GM23338 (cell line): ENCODE results near the gene NINJ2. TPM values are rescaled to one million over a fixed set of nuclear protein-coding genes. Genes with fewer than 3 reads are reported as not detected.

ENCODE experiments used
- ATAC-seq: fragments of 200-7000 bp; cut with Tn5 transposase; 3 replicates; pipeline ENCODE4 v1.9.1; 2020
- DNase-seq: peaks from one replicate; pipeline ENCODE4 v3.0.0-alpha.2; 2015; ENCODE audit warnings: low spot score
- H2AFZ ChIP-seq: fragments of 200-600 bp; sonication (generic); 2 replicates; pipeline ENCODE4 v1.8.0; 2016; ENCODE audit warnings: antibody characterized with exemption, mild to moderate bottlenecking, moderate library complexity
- H3F3A ChIP-seq: fragments of 200-600 bp; sonication (generic); replicated peaks from 2 replicates; pipeline ENCODE4 v1.8.0; 2017; ENCODE audit warnings: antibody characterized with exemption, mixed run types, low read depth
- H3K27ac ChIP-seq: fragments of 200-600 bp; sonication (generic); 2 replicates; pipeline ENCODE4 v1.6.1; 2016; ENCODE audit warnings: low read depth
- H3K27me3 ChIP-seq: fragments of 200-600 bp; sonication (generic); 2 replicates; pipeline ENCODE4 v1.8.0; 2016; ENCODE audit warnings: mild to moderate bottlenecking, mixed run types, moderate library complexity; ENCODE audit not compliant: insufficient read depth
- H3K36me3 ChIP-seq: fragments of 200-600 bp; sonication (generic); 2 replicates; pipeline ENCODE4 v1.8.0; 2016; ENCODE audit warnings: mild to moderate bottlenecking; ENCODE audit not compliant: insufficient read depth
- H3K4me1 ChIP-seq: fragments of 200-600 bp; sonication (generic); 2 replicates; pipeline ENCODE4 v1.8.0; 2016; ENCODE audit warnings: mild to moderate bottlenecking, moderate library complexity; ENCODE audit not compliant: insufficient read depth
- H3K4me2 ChIP-seq: fragments of 200-600 bp; sonication (generic); 2 replicates; pipeline ENCODE4 v1.7.1; 2017; ENCODE audit warnings: mixed run types
- H3K4me3 ChIP-seq: fragments of 200-600 bp; sonication (generic); 2 replicates; pipeline ENCODE4 v1.6.1; 2016; ENCODE audit warnings: mixed run types
- H3K79me2 ChIP-seq: fragments of 200-600 bp; sonication (generic); replicated peaks from 2 replicates; pipeline ENCODE4 v1.8.0; 2017; ENCODE audit warnings: mild to moderate bottlenecking; ENCODE audit not compliant: insufficient read depth
- H3K9me2 ChIP-seq: fragments of 200-600 bp; sonication (generic); 2 replicates; pipeline ENCODE4 v1.8.0; 2017; ENCODE audit not compliant: insufficient read depth
- H4K20me1 ChIP-seq: fragments of 200-600 bp; sonication (generic); replicated peaks from 2 replicates; pipeline ENCODE4 v1.8.0; 2017; ENCODE audit warnings: mild to moderate bottlenecking; ENCODE audit not compliant: insufficient read depth
- H3K27ac Mint-ChIP-seq: 2 replicates; pipeline ENCODE4 v1.8.0; 2020; ENCODE audit warnings: inconsistent platforms, mild to moderate bottlenecking, moderate library complexity, mixed read lengths
- H3K27me3 Mint-ChIP-seq: 3 replicates; pipeline ENCODE4 v1.8.0; 2022; ENCODE audit warnings: low read depth, mild to moderate bottlenecking, moderate library complexity, mixed read lengths, inconsistent platforms; ENCODE audit not compliant: insufficient read depth, poor library complexity
- H3K36me3 Mint-ChIP-seq: 3 replicates; pipeline ENCODE4 v1.8.0; 2021; ENCODE audit warnings: low read depth, mild to moderate bottlenecking, inconsistent platforms, moderate library complexity, mixed read lengths
- H3K4me1 Mint-ChIP-seq: 3 replicates; pipeline ENCODE4 v1.8.0; 2020; ENCODE audit warnings: mild to moderate bottlenecking, inconsistent platforms, mixed read lengths
- H3K4me3 Mint-ChIP-seq: 3 replicates; pipeline ENCODE4 v1.8.0; 2021; ENCODE audit warnings: moderate library complexity, mild to moderate bottlenecking, inconsistent platforms, mixed read lengths
- H3K9me3 Mint-ChIP-seq: 3 replicates; pipeline ENCODE4 v1.8.0; 2020; ENCODE audit warnings: moderate library complexity, mild to moderate bottlenecking, inconsistent platforms, mixed read lengths
- CREB1 ChIP-seq: fragments of 250-450 bp; sonication (Bioruptor Pico); IDR thresholded peaks from 2 replicates; pipeline ENCODE4 v1.5.0; 2020; ENCODE audit warnings: low read depth, mild to moderate bottlenecking, moderate library complexity
- CTCF ChIP-seq, 2 experiments: fragments of 200-600 bp in 1 of 2; sonication (generic) in 1 of 2; conservative IDR thresholded peaks; 2 replicates each; pipeline versions ENCODE4 v1.5.1 to v1.6.1; 2016 to 2017; ENCODE audit warnings: antibody characterized with exemption in 2 of 2, low read depth in 2 of 2, mild to moderate bottlenecking in 2 of 2, moderate library complexity in 1 of 2
- EZH2 ChIP-seq: fragments of 200-600 bp; sonication (generic); IDR thresholded peaks from one replicate; pipeline ENCODE4 v1.8.0; 2017; ENCODE audit warnings: antibody characterized with exemption, mild to moderate bottlenecking, low read depth; ENCODE audit not compliant: unreplicated experiment
- EZH2phosphoT487 ChIP-seq: fragments of 200-600 bp; sonication (generic); IDR thresholded peaks from one replicate; pipeline ENCODE4 v1.8.1; 2018; ENCODE audit warnings: antibody characterized with exemption; ENCODE audit not compliant: unreplicated experiment
- JUNB ChIP-seq: IDR thresholded peaks from one replicate; pipeline ENCODE4 v1.6.1; 2016; ENCODE audit warnings: antibody characterized with exemption; ENCODE audit not compliant: unreplicated experiment
- NANOG ChIP-seq: IDR thresholded peaks from 2 replicates; pipeline ENCODE4 v1.6.1; 2016; ENCODE audit warnings: antibody characterized with exemption, borderline replicate concordance
- REST ChIP-seq: IDR thresholded peaks from one replicate; pipeline ENCODE4 v1.6.1; 2018; ENCODE audit warnings: antibody characterized with exemption; ENCODE audit not compliant: unreplicated experiment
- ZNF114 ChIP-seq: fragments of 250-450 bp; sonication (Bioruptor Pico); IDR thresholded peaks from 2 replicates; pipeline ENCODE4 v1.5.0; 2020; ENCODE audit warnings: mild to moderate bottlenecking, moderate library complexity
- ZNF331 ChIP-seq: fragments of 250-450 bp; sonication (Bioruptor Pico); IDR thresholded peaks from 2 replicates; pipeline ENCODE4 v1.5.0; 2020; ENCODE audit warnings: low read depth, mild to moderate bottlenecking, moderate library complexity
- polyA plus RNA-seq: library from polyadenylated mRNA; unstranded; fragments of >200 nt; fragmentation: Nextera tagmentation; extraction: Ambion mirVana; gene quantifications from 2 replicates; pipeline ENCODE4 v1.2.1, GENCODE V29; 2016
- total RNA-seq: library from RNA; depleted of rRNA; stranded (reverse); fragments of >200 nt; shearing (Covaris generic); gene quantifications from 2 replicates; pipeline ENCODE4 v1.2.3, GENCODE V29; 2014
- TF ChIP-seq, protein P1 (sequence below): fragments of 250-450 bp; sonication (Bioruptor Pico); IDR thresholded peaks from 2 replicates; pipeline ENCODE4 v1.5.0; 2020; ENCODE audit warnings: mild to moderate bottlenecking, moderate library complexity
- TF ChIP-seq, protein P2 (sequence below): IDR thresholded peaks from 2 replicates; pipeline ENCODE4 v1.6.1; 2016; ENCODE audit warnings: antibody characterized with exemption

NINJ2 gene
- total and polyA plus RNA-seq, 2 experiments from 2014 or later, result 0.94 to 2.6 TPM

- Histone ChIP-seq H3K4me1 (peaks cover 16% of the 10 kb centered on the region), H3K79me2 (no peaks in the 10 kb centered on the region), H4K20me1 (no peaks in the 10 kb centered on the region), H3K9me2 (no peaks in the 10 kb centered on the region), H3K4me3 (no peak overlapping the region), H3K27ac (no peak overlapping the region), H2AFZ (no peak overlapping the region), H3K36me3 (no peaks in the 10 kb centered on the region), H3K27me3 (no peaks in the 10 kb centered on the region), H3K4me2 (no peak overlapping the region), H3F3A (no peaks in the 10 kb centered on the region)
- no peak for DNase-seq
- Mint-ChIP-seq H3K27me3 (peaks cover 13% of the 10 kb centered on the region), H3K4me1 (peaks cover 17% of the 10 kb centered on the region), H3K9me3 (no peaks in the 10 kb centered on the region), H3K27ac (no peak overlapping the region), H3K36me3 (no peaks in the 10 kb centered on the region), H3K4me3 (no peak overlapping the region)
- no peak for ATAC-seq
- TF ChIP-seq REST (no peak), CREB1 (CRISPR knock-in tag) (no peak), JUNB (no peak), CTCF (conservative IDR thresholded peaks at IDR 0.05; ENCODE audit: low read depth in 2 of 2) (no peak), EZH2 (no peak), ZNF331 (no peak), NANOG (no peak), ZNF114 (CRISPR knock-in tag) (no peak), EZH2phosphoT487 (no peak)
- TF ChIP-seq, protein P1, sequence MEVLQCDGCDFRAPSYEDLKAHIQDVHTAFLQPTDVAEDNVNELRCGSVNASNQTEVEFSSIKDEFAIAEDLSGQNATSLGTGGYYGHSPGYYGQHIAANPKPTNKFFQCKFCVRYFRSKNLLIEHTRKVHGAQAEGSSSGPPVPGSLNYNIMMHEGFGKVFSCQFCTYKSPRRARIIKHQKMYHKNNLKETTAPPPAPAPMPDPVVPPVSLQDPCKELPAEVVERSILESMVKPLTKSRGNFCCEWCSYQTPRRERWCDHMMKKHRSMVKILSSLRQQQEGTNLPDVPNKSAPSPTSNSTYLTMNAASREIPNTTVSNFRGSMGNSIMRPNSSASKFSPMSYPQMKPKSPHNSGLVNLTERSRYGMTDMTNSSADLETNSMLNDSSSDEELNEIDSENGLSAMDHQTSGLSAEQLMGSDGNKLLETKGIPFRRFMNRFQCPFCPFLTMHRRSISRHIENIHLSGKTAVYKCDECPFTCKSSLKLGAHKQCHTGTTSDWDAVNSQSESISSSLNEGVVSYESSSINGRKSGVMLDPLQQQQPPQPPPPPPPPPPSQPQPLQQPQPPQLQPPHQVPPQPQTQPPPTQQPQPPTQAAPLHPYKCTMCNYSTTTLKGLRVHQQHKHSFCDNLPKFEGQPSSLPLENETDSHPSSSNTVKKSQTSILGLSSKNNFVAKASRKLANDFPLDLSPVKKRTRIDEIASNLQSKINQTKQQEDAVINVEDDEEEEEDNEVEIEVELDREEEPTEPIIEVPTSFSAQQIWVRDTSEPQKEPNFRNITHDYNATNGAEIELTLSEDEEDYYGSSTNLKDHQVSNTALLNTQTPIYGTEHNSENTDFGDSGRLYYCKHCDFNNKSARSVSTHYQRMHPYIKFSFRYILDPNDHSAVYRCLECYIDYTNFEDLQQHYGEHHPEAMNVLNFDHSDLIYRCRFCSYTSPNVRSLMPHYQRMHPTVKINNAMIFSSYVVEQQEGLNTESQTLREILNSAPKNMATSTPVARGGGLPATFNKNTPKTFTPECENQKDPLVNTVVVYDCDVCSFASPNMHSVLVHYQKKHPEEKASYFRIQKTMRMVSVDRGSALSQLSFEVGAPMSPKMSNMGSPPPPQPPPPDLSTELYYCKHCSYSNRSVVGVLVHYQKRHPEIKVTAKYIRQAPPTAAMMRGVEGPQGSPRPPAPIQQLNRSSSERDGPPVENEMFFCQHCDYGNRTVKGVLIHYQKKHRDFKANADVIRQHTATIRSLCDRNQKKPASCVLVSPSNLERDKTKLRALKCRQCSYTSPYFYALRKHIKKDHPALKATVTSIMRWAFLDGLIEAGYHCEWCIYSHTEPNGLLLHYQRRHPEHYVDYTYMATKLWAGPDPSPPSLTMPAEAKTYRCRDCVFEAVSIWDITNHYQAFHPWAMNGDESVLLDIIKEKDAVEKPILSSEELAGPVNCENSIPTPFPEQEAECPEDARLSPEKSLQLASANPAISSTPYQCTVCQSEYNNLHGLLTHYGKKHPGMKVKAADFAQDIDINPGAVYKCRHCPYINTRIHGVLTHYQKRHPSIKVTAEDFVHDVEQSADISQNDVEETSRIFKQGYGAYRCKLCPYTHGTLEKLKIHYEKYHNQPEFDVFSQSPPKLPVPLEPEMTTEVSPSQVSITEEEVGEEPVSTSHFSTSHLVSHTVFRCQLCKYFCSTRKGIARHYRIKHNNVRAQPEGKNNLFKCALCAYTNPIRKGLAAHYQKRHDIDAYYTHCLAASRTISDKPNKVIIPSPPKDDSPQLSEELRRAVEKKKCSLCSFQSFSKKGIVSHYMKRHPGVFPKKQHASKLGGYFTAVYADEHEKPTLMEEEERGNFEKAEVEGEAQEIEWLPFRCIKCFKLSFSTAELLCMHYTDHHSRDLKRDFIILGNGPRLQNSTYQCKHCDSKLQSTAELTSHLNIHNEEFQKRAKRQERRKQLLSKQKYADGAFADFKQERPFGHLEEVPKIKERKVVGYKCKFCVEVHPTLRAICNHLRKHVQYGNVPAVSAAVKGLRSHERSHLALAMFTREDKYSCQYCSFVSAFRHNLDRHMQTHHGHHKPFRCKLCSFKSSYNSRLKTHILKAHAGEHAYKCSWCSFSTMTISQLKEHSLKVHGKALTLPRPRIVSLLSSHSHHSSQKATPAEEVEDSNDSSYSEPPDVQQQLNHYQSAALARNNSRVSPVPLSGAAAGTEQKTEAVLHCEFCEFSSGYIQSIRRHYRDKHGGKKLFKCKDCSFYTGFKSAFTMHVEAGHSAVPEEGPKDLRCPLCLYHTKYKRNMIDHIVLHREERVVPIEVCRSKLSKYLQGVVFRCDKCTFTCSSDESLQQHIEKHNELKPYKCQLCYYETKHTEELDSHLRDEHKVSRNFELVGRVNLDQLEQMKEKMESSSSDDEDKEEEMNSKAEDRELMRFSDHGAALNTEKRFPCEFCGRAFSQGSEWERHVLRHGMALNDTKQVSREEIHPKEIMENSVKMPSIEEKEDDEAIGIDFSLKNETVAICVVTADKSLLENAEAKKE (CRISPR knock-in tag), result no peak
- TF ChIP-seq, protein P2, sequence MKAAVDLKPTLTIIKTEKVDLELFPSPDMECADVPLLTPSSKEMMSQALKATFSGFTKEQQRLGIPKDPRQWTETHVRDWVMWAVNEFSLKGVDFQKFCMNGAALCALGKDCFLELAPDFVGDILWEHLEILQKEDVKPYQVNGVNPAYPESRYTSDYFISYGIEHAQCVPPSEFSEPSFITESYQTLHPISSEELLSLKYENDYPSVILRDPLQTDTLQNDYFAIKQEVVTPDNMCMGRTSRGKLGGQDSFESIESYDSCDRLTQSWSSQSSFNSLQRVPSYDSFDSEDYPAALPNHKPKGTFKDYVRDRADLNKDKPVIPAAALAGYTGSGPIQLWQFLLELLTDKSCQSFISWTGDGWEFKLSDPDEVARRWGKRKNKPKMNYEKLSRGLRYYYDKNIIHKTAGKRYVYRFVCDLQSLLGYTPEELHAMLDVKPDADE, result no peak
These were observed 2.8 kb upstream of the NINJ2 start for GRCh38 chr12:666066-666465.
